ENCODE measurements around the gene RTN4R.

DNA sequence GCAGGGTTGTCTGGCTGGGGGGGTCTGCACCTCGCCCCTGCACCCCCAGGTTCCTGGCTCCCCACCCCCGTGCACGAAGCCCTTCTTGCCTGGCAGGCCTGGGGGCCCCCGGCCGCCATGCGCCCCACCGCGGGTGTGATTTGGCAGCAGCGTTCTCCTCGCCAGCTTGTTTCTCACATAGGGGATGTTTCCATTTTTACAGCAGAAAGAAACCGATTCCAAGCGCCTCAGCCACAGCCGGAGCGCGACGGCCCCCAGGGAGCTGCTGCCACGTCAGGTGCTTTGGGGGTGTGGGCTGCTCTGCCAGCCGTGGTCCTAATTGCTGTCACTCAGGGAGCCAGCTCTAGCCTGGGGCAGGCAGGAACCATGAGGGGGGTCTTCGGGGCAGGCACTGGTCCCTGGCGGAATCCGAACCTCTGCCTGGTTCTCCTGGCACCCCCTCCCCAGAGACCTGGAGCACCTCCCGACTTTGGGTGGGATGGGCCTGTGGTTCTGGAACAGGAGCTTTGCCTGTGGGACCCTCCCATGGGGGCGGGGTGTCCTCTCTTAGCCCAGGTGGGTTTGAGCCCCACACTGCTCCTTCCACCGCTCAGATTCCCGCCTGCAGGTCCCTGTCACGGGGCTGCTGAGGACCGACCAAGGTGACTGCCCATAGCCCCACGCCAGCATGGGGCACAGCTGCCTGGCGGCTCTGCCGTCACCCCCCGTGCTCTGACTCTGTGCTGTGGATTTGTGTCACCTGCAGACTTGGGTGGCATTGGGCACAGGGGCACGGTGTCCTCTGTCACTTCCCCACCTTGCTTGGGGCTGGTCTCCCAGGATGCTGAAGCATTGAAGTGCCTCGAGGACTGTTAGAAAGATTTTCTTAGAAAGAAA lies 54.0 kb downstream of the RTN4R start:
- TF ChIP-seq, protein P1, sequence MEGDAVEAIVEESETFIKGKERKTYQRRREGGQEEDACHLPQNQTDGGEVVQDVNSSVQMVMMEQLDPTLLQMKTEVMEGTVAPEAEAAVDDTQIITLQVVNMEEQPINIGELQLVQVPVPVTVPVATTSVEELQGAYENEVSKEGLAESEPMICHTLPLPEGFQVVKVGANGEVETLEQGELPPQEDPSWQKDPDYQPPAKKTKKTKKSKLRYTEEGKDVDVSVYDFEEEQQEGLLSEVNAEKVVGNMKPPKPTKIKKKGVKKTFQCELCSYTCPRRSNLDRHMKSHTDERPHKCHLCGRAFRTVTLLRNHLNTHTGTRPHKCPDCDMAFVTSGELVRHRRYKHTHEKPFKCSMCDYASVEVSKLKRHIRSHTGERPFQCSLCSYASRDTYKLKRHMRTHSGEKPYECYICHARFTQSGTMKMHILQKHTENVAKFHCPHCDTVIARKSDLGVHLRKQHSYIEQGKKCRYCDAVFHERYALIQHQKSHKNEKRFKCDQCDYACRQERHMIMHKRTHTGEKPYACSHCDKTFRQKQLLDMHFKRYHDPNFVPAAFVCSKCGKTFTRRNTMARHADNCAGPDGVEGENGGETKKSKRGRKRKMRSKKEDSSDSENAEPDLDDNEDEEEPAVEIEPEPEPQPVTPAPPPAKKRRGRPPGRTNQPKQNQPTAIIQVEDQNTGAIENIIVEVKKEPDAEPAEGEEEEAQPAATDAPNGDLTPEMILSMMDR (IDR thresholded peaks at IDR 0.05): no peak
- TF ChIP-seq EP300 (IDR thresholded peaks at IDR 0.05): no peak
- no peak for TF ChIP-seq POLR2A (IDR thresholded peaks at IDR 0.05)

All from tibial nerve (tissue), 4 donors.